Activated CD8-positive, alpha-beta memory T cell treated with anti-CD3 and anti-CD28 coated beads, Interleukin-2, amount 50 U/mL, for 1 hour (primary cell): ENCODE results near the gene NENF.
"Not testable (repeated sequence)": the region's sequence is repeated elsewhere in the genome, so short reads cannot be mapped to it uniquely, and the experiment has no call there.

Source experiments
- DNase-seq: peaks from one replicate; pipeline ENCODE4 v3.0.0-alpha.2; 2020; ENCODE audit errors: extremely low read depth

Gene NENF

GRCh38 chr1:212432661-212433576, at the start of gene NENF:
TSS of gene NENF (plus strand) at chr1:212432920. CDS start at chr1:212432944, 24 bp downstream.
- no peak for DNase-seq

GRCh38 chr1:212386029-212386428, 46.7 kb upstream of the NENF start:
- DNase-seq = no peak

- DNase-seq = no peak
Measured at GRCh38 chr1:212388985-212389716, 43.6 kb upstream of the NENF start.

- not testable (repeated sequence) for DNase-seq
Measured at GRCh38 chr1:212395678-212396437, 36.9 kb upstream of the NENF start.

- DNase-seq = no peak
Measured at GRCh38 chr1:212396638-212397037, 36.1 kb upstream of the NENF start.

- no peak for DNase-seq
Measured at GRCh38 chr1:212397171-212397570, 35.5 kb upstream of the NENF start.

GRCh38 chr1:212401042-212401441, 31.7 kb upstream of the NENF start:
- DNase-seq = no peak

- no peak for DNase-seq
Measured at GRCh38 chr1:212401838-212402582, 30.7 kb upstream of the NENF start.

GRCh38 chr1:212402666-212403321, 29.9 kb upstream of the NENF start:
- no peak for DNase-seq

GRCh38 chr1:212410231-212410820, 22.4 kb upstream of the NENF start:
- DNase-seq = no peak

GRCh38 chr1:212412374-212412773, 20.3 kb upstream of the NENF start:
- DNase-seq = no peak

GRCh38 chr1:212413902-212414327, 18.8 kb upstream of the NENF start:
- DNase-seq = no peak

- DNase-seq = peak; percentile 56
Measured at GRCh38 chr1:212414328-212415106, 18.2 kb upstream of the NENF start, which contains the start of gene PACC1. TSS of gene PACC1 (minus strand) at chr1:212414886. CDS start at chr1:212414757, 129 bp downstream.

GRCh38 chr1:212415107-212415841, 17.4 kb upstream of the NENF start:
- DNase-seq = no peak

- no peak for DNase-seq
Measured at GRCh38 chr1:212421165-212421564, 11.6 kb upstream of the NENF start.

GRCh38 chr1:212423879-212424278, 8.8 kb upstream of the NENF start:
- no peak for DNase-seq

GRCh38 chr1:212428496-212428895, 4.2 kb upstream of the NENF start:
- DNase-seq = no peak

- no peak for DNase-seq
Measured at GRCh38 chr1:212430416-212430815, 2.3 kb upstream of the NENF start.

- no peak for DNase-seq
Measured at GRCh38 chr1:212430955-212431394, 1.7 kb upstream of the NENF start.
